Large intestine (tissue), 3 donors: ENCODE results near the gene SNCB. TPM values are rescaled to one million over a fixed set of nuclear protein-coding genes. Genes with fewer than 3 reads are reported as not detected.
"Not testable (repeated sequence)": the region's sequence is repeated elsewhere in the genome, so short reads cannot be mapped to it uniquely, and the experiment has no call there.

Source experiments
- DNase-seq, 2 donors: peaks; one replicate each; pipeline versions ENCODE4 v3.0.0 to v3.0.0-alpha.2; 2013
- H3K27ac ChIP-seq: one replicate; pipeline ENCODE4 v1.5.1; 2013; ENCODE audit warnings: low read length
- H3K27me3 ChIP-seq: 2 replicates; pipeline ENCODE4 v1.6.1; 2013; ENCODE audit warnings: low read length; ENCODE audit not compliant: control insufficient read depth, insufficient read depth
- H3K36me3 ChIP-seq: 2 replicates; pipeline ENCODE4 v1.6.1; 2013; ENCODE audit warnings: low read length; ENCODE audit not compliant: control insufficient read depth, insufficient read depth
- H3K4me1 ChIP-seq: one replicate; pipeline ENCODE4 v1.6.1; 2013; ENCODE audit warnings: low read length; ENCODE audit not compliant: control insufficient read depth, insufficient read depth
- H3K4me3 ChIP-seq: one replicate; pipeline ENCODE4 v1.5.1; 2013; ENCODE audit warnings: low read length
- H3K9me3 ChIP-seq: one replicate; pipeline ENCODE4 v1.6.1; 2013; ENCODE audit warnings: mild to moderate bottlenecking, low read depth, low read length, moderate library complexity; ENCODE audit not compliant: control insufficient read depth
- WGBS: methylation state at CpG from one replicate; pipeline ENCODE4 v1.1.5; 2013; ENCODE audit warnings: low lambda C conversion rate; ENCODE audit not compliant: insufficient coverage; 5-methylcytosine and 5-hydroxymethylcytosine counted together
- polyA plus RNA-seq: library from polyadenylated mRNA; unstranded; fragments of 120-200 nt; gene quantifications from one replicate; pipeline ENCODE4 v1.2.1, GENCODE V29; 2013

The SNCB gene
- polyA plus RNA-seq, 1 donor = 0.39 TPM

DNA sequence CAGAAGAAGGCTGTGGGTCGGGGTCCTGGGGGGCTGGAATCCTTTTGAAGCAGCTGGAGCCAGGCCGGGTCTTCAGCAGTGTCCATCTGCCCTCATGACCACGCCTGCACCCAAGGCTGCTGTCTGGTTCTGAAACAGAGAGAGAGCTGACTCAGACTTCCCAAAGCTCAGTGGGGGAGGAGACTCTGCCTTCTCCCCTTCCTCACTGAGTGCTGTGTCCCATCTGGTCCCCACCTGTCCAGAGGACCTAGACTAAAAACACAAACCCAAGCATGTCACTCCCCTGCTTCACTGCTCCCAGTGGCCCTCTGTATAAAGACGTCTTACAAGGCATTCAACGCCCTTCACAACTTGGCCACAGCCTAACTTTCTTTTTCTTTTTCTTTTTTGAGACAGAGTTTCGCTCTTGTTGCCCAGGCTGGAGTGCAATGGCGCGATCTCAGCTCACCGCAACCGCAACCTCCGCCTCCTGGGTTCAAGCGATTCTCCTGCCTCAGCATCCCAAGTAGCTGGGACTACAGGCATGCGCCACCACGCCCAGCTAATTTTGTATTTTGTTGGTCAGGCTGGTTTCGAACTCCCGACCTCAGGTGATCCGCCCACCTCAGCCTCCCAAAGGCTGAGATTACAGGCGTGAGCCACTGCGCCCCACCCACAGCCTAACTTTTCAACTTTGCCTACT lies 30.4 kb downstream of the SNCB start:
- 100% methylated on average over 2 of the region's 19 CpGs for WGBS

DNA sequence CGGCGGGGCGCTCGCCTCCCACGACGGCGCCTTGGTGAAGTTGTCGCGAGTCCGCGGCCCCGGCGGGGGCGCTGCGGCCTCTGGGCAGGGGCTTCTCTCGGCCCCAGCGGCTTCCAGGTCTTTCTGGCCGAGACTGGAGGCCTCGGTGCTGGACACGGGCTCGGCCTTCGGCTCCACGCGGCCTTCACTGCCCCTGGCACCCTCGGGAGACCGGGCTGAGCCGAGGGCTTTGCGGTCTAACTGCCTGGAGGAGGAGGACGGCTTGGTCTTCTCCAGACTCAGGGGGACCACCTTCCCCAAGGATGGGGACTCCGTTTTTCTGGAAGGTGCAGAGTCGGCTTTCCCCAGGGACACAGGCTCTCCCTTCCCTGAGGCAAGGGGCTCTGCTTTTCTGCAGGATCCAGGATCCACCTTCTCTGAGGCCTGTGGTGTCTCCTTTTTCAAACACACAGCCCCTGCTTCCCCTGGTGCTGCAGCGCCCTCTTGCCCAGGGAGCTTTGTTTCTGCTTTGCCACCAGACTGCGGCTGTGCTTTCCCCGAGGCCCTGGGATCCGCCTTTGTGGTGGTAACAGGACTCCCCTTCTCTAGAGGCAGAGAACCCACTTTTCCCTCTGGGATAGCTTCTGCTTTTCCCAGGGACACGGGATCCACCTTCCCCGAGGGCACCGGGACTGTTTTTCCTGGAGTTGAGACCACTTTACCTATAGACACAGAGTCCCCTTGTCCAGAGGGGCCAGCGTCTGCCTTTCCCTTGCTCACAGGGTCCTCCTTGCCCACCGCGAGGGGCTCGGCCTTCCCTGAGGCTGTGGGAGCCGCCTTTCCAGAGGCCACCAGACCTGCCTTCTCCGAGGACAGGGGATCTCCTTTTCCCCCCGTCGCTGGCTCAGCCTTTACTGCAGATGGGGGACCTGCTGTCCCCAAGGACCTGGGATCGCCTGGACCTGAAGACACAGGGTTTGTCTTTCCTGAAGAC lies 32.6 kb downstream of the SNCB start:
- no peaks in the 10 kb centered on the region for H3K9me3 ChIP-seq
- no peak overlapping the region for H3K4me3 ChIP-seq
- no peak overlapping the region for H3K27ac ChIP-seq
- peaks cover 10% of the 10 kb centered on the region for H3K36me3 ChIP-seq
- WGBS = no CpG with 5 or more reads among the region's 47 CpGs
- H3K4me1 ChIP-seq = no peaks in the 10 kb centered on the region
- H3K27me3 ChIP-seq = peaks cover 12% of the 10 kb centered on the region
- no peak for DNase-seq

More for the DNA sequence above, 30.4 kb downstream of the SNCB start:
- peaks cover 15% of the 10 kb centered on the region for H3K27me3 ChIP-seq
- H3K27ac ChIP-seq, H3K4me3 ChIP-seq, H3K4me1 ChIP-seq, H3K9me3 ChIP-seq, DNase-seq, H3K36me3 ChIP-seq: not testable (repeated sequence)

DNA sequence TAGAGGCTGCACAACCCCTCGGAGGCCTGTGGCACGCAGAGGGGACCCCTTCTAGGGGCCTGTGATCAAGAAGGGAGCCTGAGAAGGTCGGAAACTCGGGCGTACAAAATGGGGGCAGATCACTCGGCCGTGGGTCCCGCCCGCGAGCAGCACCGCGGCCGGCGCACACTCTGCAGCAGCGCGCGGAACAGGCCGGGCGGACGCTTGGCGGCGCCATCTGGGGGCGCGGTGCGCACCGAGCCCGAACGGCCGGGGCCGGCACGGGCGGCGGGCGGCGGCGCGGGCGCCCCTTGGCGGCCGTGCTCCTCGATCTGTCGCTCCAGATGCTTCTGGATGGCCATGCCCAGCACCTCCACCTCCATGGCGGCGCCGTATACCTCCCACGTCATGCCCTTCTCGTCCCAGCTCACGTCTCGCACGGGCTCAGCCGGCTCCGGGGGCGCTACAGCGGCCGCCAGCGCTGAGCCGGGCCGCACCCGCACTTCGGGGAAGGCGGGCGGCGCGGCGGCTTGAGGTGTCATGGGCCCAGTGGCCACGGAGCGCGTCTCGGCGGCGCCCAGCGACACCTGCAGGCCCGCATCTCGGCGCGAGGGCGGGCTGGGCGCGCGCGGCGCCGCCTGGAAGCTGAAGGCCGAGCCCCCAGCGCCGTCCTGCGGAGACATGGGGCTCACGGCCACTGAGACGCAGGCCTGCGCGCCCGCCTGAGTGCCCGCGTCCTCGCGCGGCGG lies 33.5 kb downstream of the SNCB start:
- H3K27me3 ChIP-seq = peaks cover 12% of the 10 kb centered on the region
- no peak overlapping the region for H3K27ac ChIP-seq
- no CpG with 5 or more reads among the region's 98 CpGs for WGBS
- H3K4me3 ChIP-seq = peak overlapping the region; percentile 13
- peaks cover 14% of the 10 kb centered on the region for H3K36me3 ChIP-seq
- H3K4me1 ChIP-seq = no peaks in the 10 kb centered on the region
- H3K9me3 ChIP-seq = peaks cover 2% of the 10 kb centered on the region
- DNase-seq = peak; percentile 42 to 81

DNA sequence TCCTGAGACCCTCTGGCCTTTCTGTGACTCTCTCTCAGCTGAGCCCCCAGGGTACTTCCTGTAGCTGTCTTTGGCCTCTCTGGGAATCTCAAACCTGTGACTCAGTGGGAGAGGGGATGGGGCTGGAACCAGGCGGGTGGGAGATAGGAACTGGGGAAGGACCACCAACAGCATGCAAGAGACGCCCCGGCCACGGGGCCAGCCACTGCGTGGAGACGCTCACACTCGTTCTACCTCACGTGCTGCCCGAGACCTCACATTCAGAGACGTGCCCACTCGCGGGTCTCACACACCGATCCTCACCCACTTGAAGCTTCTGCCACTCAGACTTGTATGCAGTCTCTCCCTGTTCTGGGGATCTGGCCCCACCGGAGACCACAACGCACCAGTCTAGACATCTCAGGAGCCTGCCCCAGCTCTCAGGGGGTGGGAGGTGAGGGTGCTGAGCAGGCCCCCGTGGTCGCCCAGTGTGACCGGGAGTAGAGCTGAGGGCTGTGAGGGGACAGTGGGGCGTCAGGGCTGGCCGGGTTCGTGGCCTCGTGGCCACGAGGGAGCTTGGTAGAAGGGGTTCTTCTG lies 34.2 kb downstream of the SNCB start:
- no peak for DNase-seq
- Histone ChIP-seq H3K36me3 (peaks cover 17% of the 10 kb centered on the region), H3K9me3 (peaks cover 8% of the 10 kb centered on the region), H3K27me3 (peaks cover 12% of the 10 kb centered on the region), H3K27ac (no peak overlapping the region), H3K4me3 (no peak overlapping the region), H3K4me1 (no peaks in the 10 kb centered on the region)
- no CpG with 5 or more reads among the region's 23 CpGs for WGBS

DNA sequence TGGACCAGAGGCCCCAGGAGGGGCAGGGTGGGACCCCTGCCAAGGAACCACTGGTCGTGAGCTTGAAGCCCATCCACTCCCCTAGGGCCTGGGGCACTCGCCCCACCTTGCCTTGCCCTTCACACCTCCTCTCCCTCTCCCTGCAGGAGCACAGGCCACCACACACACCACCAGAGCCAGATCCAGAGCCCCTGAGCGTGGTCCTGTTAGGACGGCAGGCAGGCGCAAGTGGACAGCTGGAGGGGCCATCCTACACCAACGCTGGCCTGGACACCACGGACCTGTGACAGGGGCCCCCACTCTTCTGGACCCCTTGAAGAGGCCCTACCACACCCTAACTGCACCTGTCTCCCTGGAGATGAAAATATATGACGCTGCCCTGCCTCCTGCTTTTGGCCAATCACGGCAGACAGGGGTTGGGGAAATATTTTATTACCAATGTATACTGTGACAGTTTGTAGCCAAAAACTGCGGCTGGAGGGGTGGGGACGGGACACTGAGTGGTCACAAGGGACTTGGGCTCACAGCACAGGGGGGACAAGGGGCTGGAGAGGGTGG lies 34.9 kb downstream of the SNCB start:
- Histone ChIP-seq H3K4me3 (no peak overlapping the region), H3K27me3 (peaks cover 12% of the 10 kb centered on the region), H3K27ac (no peak overlapping the region), H3K4me1 (no peaks in the 10 kb centered on the region), H3K36me3 (peaks cover 24% of the 10 kb centered on the region), H3K9me3 (peaks cover 8% of the 10 kb centered on the region)
- DNase-seq = no peak
- no CpG with 5 or more reads among the region's 11 CpGs for WGBS

DNA sequence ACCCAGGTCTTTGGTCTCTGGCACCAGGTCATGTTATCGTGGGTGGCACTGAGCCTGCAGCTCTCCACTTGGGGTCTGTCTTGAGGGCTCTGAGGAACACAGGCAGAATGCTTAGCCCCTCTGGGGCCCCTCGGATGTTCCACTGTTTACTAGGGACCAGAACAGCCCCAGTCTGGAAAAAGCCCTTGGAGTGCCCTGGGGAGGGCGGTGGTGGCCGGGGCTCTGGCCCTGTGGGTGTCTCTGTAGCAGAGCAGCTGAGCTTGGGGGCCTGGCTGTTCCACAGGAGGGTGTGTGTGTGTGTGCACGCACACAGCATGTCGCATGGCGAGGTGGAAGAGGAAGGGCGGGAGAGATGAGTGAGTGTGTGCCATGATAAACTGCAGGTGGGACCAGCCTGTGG lies 35.8 kb downstream of the SNCB start:
- Histone ChIP-seq H3K27ac (no peak overlapping the region), H3K4me3 (no peak overlapping the region), H3K9me3 (peaks cover 8% of the 10 kb centered on the region), H3K4me1 (no peaks in the 10 kb centered on the region), H3K36me3 (peaks cover 32% of the 10 kb centered on the region), H3K27me3 (peaks cover 12% of the 10 kb centered on the region)
- DNase-seq = no peak
- 80% methylated on average over 1 of the region's 8 CpGs for WGBS

DNA sequence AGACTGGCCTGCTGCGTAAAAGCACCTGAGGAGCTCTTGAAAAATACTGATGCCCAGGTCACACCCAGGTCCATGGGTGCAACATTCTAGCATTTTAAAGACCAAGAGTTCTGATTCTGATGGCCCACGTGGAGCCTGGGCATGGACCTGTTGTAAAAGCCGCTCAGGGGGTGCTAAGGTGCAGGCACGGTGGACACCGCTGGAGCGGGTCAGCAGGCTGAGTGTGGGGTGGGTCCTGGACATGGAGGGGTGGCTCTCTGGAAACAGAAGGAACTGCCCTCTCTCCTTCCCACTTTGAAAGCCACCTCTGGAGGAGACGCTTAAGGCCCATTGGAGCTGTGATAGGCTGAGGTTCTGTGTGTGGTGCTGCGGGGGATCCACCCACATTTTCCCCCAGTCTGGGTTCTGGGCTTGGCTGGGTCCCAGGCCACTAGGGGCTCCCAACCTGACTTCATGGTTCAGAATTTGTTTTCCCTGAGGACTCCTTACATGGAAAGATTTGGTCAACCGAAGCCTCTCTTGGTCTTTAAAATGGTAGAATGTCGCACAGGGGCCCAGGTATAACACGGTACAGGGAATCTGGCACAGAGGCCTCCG lies 37.0 kb downstream of the SNCB start:
- Histone ChIP-seq H3K27ac (no peak overlapping the region), H3K4me1 (no peaks in the 10 kb centered on the region), H3K36me3 (peaks cover 41% of the 10 kb centered on the region), H3K4me3 (no peak overlapping the region), H3K9me3 (peaks cover 8% of the 10 kb centered on the region), H3K27me3 (peaks cover 8% of the 10 kb centered on the region)
- no peak for DNase-seq
- WGBS = no CpG with 5 or more reads among the region's 12 CpGs

DNA sequence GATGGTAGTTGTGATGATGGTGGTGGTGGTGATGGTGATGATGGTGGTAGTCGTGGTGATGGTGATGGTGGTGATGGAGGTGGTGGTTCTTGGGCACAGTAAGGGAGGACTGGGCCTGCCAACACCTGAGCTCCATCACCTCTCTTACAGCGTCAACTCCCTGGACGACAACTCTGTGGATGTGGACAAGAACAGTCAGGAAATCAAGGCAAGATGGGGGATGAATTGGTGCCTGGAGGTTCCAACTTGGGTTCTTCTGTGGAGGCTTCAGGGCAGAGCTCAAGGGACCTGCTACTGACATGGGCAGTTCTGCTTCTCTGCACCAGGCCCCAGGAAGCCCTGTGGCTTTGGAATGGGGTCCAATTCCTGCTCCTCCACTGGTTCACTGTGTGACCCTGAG lies 37.8 kb downstream of the SNCB start:
- peaks cover 41% of the 10 kb centered on the region for H3K36me3 ChIP-seq
- DNase-seq = no peak
- no CpG with 5 or more reads among the region's 3 CpGs for WGBS

DNA sequence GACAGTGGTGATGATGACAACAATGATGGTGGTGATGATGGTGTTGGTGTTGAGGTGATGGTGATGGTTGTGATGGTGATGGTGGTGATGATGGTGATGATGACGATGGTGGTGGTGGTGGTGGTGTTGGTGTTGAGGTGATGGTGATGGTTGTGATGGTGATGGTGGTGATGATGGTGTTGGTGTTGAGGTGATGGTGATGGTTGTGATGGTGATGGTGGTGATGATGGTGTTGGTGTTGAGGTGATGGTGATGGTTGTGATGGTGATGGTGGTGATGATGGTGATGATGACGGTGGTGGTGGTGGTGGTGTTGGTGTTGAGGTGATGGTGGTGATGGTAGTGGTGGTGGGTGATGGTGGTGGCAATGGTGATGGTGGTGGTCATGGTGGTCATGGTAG lies 38.7 kb downstream of the SNCB start:
- peaks cover 45% of the 10 kb centered on the region for H3K36me3 ChIP-seq
- 100% methylated on average over 1 of the region's 2 CpGs for WGBS
- not testable (repeated sequence) for H3K9me3 ChIP-seq, H3K4me3 ChIP-seq, H3K27ac ChIP-seq, DNase-seq, H3K27me3 ChIP-seq, H3K4me1 ChIP-seq

More for the DNA sequence above, 37.8 kb downstream of the SNCB start:
- peaks cover 8% of the 10 kb centered on the region for H3K9me3 ChIP-seq
- no peaks in the 10 kb centered on the region for H3K4me1 ChIP-seq
- no peak overlapping the region for H3K4me3 ChIP-seq
- H3K27me3 ChIP-seq = peaks cover 3% of the 10 kb centered on the region
- H3K27ac ChIP-seq = no peak overlapping the region
